Upper lobe of left lung (tissue), 6 donors: ENCODE data around the gene CLASP1. TPM values are rescaled to one million over a fixed set of nuclear protein-coding genes. Genes with fewer than 3 reads are reported as not detected.
"Not testable (repeated sequence)": the region's sequence is repeated elsewhere in the genome, so short reads cannot be mapped to it uniquely, and the experiment has no call there.

Experiments used
- ATAC-seq, 2 donors: fragments of 200-7000 bp; cut with Tn5 transposase; one replicate each; pipeline ENCODE4 v1.9.1; 2022; ENCODE audit warnings: mild to moderate bottlenecking in 2 of 2, moderate library complexity in 2 of 2; ENCODE audit not compliant: low FRiP score in 2 of 2
- DNase-seq, 2 donors: peaks; one replicate each; pipeline ENCODE4 v3.0.0-alpha.2; 2019 to 2020
- H3K27ac ChIP-seq, 4 donors: fragments of 200-600 bp; sonication (generic); one replicate each; pipeline ENCODE4 v1.5.1; 2016 to 2019
- H3K27me3 ChIP-seq, 4 donors: fragments of 200-600 bp; sonication (generic); one replicate each; pipeline ENCODE4 v1.5.1; 2017 to 2019
- H3K36me3 ChIP-seq, 4 donors: fragments of 200-600 bp; sonication (generic); one replicate each; pipeline ENCODE4 v1.5.1; 2016 to 2019
- H3K4me1 ChIP-seq, 4 donors: fragments of 200-600 bp; sonication (generic); one replicate each; pipeline ENCODE4 v1.5.1; 2018 to 2019
- H3K4me3 ChIP-seq, 4 donors: fragments of 200-600 bp; sonication (generic); one replicate each; pipeline ENCODE4 v1.5.1; 2017 to 2019; ENCODE audit warnings: mild to moderate bottlenecking in 2 of 4, moderate library complexity in 1 of 4
- H3K9me3 ChIP-seq, 4 donors: fragments of 200-600 bp; sonication (generic); one replicate each; pipeline ENCODE4 v1.5.1; 2018 to 2019
- EP300 ChIP-seq, 4 donors: sonication (generic); formaldehyde crosslinking; IDR thresholded peaks; one replicate each; pipeline ENCODE4 v1.5.1; 2017; ENCODE audit warnings: antibody characterized with exemption in 4 of 4, control low read depth in 2 of 4
- POLR2A ChIP-seq, 4 donors: fragments of 450-650 bp; IDR thresholded peaks; one replicate each; pipeline ENCODE4 v1.5.1; 2016 to 2017; ENCODE audit warnings: antibody characterized with exemption in 4 of 4, mild to moderate bottlenecking in 2 of 4
- POLR2AphosphoS5 ChIP-seq, 2 donors: sonication (generic); formaldehyde crosslinking; IDR thresholded peaks; one replicate each; pipeline ENCODE4 v1.5.1; 2017; ENCODE audit warnings: antibody characterized with exemption in 2 of 2
- whole genome bisulfite sequencing, 2 donors: methylation state at CpG; one replicate each; pipeline ENCODE4 v1.1.5; 2017 to 2018; 5-methylcytosine and 5-hydroxymethylcytosine counted together
- total RNA-seq, 6 donors: library from RNA; depleted of rRNA in 4 of 6; stranded (reverse); fragments of >200 nt in 4 of 6; gene quantifications; one replicate each; pipeline versions ENCODE4 v1.1.0 to v1.2.1, GENCODE V29; 2016 to 2021
- TF ChIP-seq, protein P1 (sequence below), 6 experiments: fragments of 450-650 bp in 4 of 6; fragments of 200-600 bp in 2 of 6; sonication (generic) in 2 of 6; IDR thresholded peaks; one replicate each; pipeline ENCODE4 v1.5.1; 2016 to 2019; ENCODE audit warnings: antibody characterized with exemption in 6 of 6
- donor health status: DM: no; HTN: no; CAD: no; lungs with moderate emphysema.
- donor health status: DM: no; HTN: yes; CAD: no; lungs with severe emphysema.

The CLASP1 gene
- total RNA-seq, 6 donors from 2014 or later, result 36.3 to 95.3 (median 46.8) TPM

DNA sequence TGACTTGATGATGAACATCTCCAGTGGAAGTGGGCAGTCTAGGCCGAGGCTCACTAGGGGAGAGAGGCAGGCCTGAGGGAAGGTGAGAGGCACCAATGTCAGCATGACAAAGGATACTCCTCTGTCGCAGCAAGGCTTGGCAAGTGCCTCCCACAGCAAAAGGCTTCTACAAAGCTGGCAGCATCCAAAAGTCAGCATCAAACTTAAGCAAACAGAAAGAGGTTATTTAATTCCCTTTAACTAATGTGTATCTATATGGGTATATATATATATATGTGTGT lies 45.8 kb upstream of the CLASP1 start:
- Histone ChIP-seq H3K4me3 (no peak overlapping the region), H3K4me1 (peaks cover 9 to 34% (median 30%) of the 10 kb centered on the region in 4 donors), H3K27me3 (no peaks in the 10 kb centered on the region), H3K27ac (no peak overlapping the region), H3K36me3 (no peaks in the 10 kb centered on the region), H3K9me3 (no peaks in the 10 kb centered on the region)
- 78 to 79% methylated on average over 2 of the region's 2 CpGs for WGBS, 2 donors
- ATAC-seq (no peak), DNase-seq (no peak)
- TF ChIP-seq, protein P1, sequence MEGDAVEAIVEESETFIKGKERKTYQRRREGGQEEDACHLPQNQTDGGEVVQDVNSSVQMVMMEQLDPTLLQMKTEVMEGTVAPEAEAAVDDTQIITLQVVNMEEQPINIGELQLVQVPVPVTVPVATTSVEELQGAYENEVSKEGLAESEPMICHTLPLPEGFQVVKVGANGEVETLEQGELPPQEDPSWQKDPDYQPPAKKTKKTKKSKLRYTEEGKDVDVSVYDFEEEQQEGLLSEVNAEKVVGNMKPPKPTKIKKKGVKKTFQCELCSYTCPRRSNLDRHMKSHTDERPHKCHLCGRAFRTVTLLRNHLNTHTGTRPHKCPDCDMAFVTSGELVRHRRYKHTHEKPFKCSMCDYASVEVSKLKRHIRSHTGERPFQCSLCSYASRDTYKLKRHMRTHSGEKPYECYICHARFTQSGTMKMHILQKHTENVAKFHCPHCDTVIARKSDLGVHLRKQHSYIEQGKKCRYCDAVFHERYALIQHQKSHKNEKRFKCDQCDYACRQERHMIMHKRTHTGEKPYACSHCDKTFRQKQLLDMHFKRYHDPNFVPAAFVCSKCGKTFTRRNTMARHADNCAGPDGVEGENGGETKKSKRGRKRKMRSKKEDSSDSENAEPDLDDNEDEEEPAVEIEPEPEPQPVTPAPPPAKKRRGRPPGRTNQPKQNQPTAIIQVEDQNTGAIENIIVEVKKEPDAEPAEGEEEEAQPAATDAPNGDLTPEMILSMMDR (IDR thresholded peaks at IDR 0.05), result no peak
- no peak for TF ChIP-seq POLR2AphosphoS5 (IDR thresholded peaks at IDR 0.05)
- no peak for TF ChIP-seq EP300 (IDR thresholded peaks at IDR 0.05)
- TF ChIP-seq POLR2A (IDR thresholded peaks at IDR 0.05), result no peak

DNA sequence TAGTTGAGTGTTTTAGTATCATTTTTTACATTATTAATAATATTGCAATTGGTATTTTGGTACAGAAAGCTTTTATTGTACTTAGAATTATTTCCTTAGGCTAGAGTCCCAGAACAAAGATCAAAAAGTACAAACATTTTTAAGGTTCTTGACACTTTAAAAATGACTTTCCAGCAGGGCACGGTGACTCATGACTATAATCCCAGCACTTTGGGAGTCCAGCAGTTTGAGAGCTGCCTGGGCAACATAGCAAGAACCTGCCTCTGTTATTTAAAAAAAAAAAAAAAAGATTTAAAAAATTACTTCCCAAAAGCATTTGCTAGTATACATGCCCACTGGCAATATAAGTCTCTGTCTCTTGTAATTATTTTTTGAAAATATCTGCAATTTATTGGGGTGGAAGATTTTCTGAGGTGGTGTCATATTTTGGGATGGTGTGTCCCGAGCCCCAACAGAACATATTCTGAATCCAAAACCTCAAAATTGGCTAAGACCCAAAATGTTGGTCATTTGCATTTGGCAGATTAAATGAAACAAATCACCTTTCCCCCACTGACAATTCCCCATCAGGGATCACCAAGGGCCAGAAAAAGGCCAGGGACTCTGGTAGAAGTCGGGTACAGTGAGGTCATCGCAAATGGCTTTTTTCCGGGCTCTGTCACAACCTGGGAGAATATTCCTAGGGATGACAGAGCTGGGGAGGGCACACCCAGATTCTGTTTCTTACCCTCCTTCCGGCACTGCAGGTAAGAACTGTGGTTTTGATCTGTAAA lies 45.3 kb upstream of the CLASP1 start:
- Histone ChIP-seq H3K27ac (no peak overlapping the region), H3K9me3 (no peaks in the 10 kb centered on the region), H3K27me3 (no peaks in the 10 kb centered on the region), H3K4me3 (no peak overlapping the region), H3K4me1 (peaks cover 11 to 30% (median 25%) of the 10 kb centered on the region in 4 donors), H3K36me3 (no peaks in the 10 kb centered on the region)
- TF ChIP-seq POLR2A (IDR thresholded peaks at IDR 0.05) (no peak), EP300 (IDR thresholded peaks at IDR 0.05) (no peak), POLR2AphosphoS5 (IDR thresholded peaks at IDR 0.05) (no peak)
- TF ChIP-seq, protein P1 (IDR thresholded peaks at IDR 0.05), result no peak
- WGBS, 2 donors, result 83 to 86% methylated on average over 6 of the region's 6 CpGs
- DNase-seq, result peak in 1 of 2 donors; percentile 27
- ATAC-seq, result no peak

DNA sequence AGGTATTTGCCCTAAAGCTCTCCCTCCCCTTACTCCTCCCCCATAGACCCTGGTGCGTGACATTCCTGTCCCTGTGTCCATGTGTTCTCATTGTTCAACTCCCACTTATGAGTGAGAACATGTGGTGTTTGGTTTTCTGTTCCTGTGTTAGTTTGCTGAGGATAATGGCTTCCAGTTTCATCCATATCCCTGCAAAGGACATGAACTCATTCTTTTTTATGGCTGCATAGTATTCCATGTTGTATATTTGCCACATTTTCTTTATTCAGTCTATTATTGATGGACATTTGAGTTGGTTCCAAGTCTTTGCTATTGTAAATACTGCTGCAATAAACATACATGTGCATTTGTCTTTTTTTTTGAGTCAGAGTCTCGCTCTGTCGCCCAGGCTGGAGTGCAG lies 41.3 kb upstream of the CLASP1 start:
- 98 to 100% methylated on average over 3 of the region's 3 CpGs for WGBS, 2 donors
- H3K4me3 ChIP-seq, H3K9me3 ChIP-seq, ATAC-seq, H3K4me1 ChIP-seq, DNase-seq, H3K36me3 ChIP-seq, H3K27me3 ChIP-seq, H3K27ac ChIP-seq: not testable (repeated sequence)

DNA sequence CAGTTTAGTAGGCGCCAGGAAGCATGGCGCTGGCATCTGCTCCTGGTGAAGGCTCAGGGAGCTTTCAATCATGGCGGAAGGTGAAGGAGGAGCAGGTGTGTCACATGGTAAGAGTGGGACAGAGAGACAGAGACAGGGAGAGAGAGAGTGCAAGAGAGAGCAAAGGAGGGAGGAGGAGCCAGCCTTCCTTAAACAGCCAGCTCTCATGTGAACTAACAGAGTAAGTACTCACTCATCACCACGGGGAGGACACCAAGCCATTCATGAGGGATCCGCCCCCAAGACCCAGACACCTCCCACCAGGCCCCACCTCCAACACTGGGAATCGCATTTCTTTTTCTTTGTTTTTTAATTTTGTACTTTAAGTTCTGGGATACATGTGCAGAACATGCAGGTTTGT lies 40.8 kb upstream of the CLASP1 start:
- WGBS, 2 donors, result 91 to 94% methylated on average over 6 of the region's 6 CpGs
- DNase-seq (no peak), ATAC-seq (no peak)
- Histone ChIP-seq H3K27ac (no peak overlapping the region), H3K9me3 (no peaks in the 10 kb centered on the region), H3K4me1 (peaks cover 0 to 5% (median 0%) of the 10 kb centered on the region in 4 donors), H3K36me3 (no peaks in the 10 kb centered on the region), H3K27me3 (no peaks in the 10 kb centered on the region), H3K4me3 (no peak overlapping the region)
- TF ChIP-seq EP300 (IDR thresholded peaks at IDR 0.05) (no peak), POLR2A (IDR thresholded peaks at IDR 0.05) (no peak), POLR2AphosphoS5 (IDR thresholded peaks at IDR 0.05) (no peak)
- TF ChIP-seq, protein P1 (IDR thresholded peaks at IDR 0.05), result no peak

DNA sequence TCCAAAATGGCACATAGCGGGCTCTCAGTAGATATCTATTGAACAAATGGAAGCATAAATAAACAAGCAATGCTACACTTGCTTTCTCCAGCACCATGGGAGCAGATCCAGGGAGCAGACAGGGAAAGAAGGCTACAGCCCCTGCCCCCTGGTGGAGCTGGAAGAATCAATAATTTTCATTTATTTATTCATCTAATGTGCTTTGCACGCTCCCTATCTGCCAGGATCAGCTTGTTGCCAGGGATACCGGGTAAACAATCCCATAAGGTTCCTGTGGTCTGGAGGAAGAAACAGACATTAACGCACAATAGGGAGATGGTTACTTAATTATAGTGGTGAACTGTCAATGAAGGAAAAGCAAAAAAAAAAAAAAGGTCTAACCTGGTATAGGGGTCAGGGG lies 40.1 kb upstream of the CLASP1 start:
- H3K4me1 ChIP-seq, result peaks cover 0 to 5% (median 0%) of the 10 kb centered on the region in 4 donors
- ATAC-seq, result peak in 1 of 2 donors; percentile 69
- H3K27me3 ChIP-seq, result no peaks in the 10 kb centered on the region
- DNase-seq, result no peak
- no peak overlapping the region for H3K4me3 ChIP-seq
- H3K9me3 ChIP-seq, result no peaks in the 10 kb centered on the region
- H3K36me3 ChIP-seq, result no peaks in the 10 kb centered on the region
- WGBS, 2 donors, result 40 to 72% methylated on average over 4 of the region's 4 CpGs
- TF ChIP-seq EP300 (IDR thresholded peaks at IDR 0.05), result no peak
- TF ChIP-seq, protein P1 (IDR thresholded peaks at IDR 0.05), result no peak
- no peak for TF ChIP-seq POLR2AphosphoS5 (IDR thresholded peaks at IDR 0.05)
- TF ChIP-seq POLR2A (IDR thresholded peaks at IDR 0.05), result no peak
- no peak overlapping the region for H3K27ac ChIP-seq
